Pulmonary artery endothelial cell (primary cell): ENCODE data around the gene DAGLA. TPM values are rescaled to one million over a fixed set of nuclear protein-coding genes. Genes with fewer than 3 reads are reported as not detected.
"Not testable (repeated sequence)": the region's sequence is repeated elsewhere in the genome, so short reads cannot be mapped to it uniquely, and the experiment has no call there.

Experiments used
- DNase-seq: peaks from one replicate; pipeline ENCODE4 v3.0.0-alpha.2; 2011; ENCODE audit warnings: low read depth, low spot score
- total RNA-seq: library from RNA; depleted of rRNA; stranded (reverse); fragments of >200 nt; gene quantifications from 2 replicates; pipeline ENCODE4 v1.2.3, GENCODE V29; 2014

The DAGLA gene
- total RNA-seq, 1 donor from 2014 or later, result 1.5 TPM

DNA sequence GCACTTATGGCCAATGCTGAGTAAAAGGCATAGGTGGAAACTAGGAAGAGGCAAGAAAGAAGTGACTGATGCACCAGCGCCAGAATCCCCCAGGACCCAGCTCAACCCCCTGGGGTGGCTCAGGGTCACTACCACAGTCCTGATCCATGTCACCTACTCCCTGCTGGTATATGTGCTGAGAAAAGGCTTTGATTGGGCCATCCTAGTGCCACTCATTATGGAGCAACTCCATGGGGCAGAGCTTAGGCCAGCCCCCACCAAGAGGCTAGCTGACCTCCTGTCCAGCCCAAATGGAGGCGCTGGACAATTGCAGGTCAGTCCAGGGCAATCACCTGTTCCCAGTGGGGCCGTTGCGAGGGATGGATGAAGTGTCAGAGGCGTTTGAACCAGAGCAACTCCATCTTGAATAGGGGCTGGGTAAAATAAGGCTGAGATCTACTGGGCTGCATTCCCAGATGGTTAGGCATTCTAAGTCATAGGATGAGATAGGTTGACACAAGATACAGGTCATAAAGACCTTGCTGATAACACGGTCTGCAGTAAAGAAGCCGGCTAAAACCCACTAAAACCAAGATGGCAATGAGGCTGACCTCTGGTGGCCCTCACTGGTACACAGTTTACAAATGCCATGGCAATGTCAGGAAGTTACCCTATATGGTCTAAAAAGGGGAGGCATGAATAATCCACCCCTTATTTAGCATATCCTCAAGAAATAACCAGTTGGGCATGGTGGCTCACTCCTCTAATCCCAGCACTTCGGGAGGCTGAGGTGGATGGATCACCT is 20.6 kb upstream of the DAGLA start:
- no peak for DNase-seq

- DNase-seq, result not testable (repeated sequence)
These were observed 19.2 kb upstream of the DAGLA start for GRCh38 chr11:61660997-61661396.

DNA sequence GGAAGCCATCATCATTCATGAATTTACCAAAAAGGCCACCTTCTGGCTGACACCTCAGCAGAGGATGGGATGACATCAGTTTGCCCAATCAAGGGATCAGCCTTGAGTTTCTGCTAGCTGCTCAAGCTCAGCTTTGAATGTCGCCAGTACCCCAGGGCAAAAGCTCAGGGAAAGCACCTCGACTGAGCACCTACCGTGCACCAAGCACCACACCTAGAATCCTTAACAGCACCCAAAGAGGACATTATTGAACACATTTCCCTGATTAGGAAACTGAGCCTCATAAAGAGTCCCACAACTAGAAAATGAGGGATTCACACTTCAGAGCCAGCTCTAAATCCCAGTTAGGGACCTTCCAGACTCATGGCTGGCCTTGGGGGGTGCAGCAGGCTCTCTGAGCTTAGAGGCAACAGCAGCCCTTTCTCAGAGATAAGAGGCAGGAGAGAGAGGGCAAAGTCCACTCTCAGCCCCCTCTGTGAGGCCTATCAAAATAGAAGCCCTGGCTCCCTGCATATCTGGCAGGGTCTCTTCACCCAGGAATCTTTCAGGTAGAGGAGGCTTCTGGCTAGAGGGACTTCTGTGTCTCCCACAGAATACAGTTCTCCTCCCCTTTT is 13.4 kb upstream of the DAGLA start:
- no peak for DNase-seq

DNA sequence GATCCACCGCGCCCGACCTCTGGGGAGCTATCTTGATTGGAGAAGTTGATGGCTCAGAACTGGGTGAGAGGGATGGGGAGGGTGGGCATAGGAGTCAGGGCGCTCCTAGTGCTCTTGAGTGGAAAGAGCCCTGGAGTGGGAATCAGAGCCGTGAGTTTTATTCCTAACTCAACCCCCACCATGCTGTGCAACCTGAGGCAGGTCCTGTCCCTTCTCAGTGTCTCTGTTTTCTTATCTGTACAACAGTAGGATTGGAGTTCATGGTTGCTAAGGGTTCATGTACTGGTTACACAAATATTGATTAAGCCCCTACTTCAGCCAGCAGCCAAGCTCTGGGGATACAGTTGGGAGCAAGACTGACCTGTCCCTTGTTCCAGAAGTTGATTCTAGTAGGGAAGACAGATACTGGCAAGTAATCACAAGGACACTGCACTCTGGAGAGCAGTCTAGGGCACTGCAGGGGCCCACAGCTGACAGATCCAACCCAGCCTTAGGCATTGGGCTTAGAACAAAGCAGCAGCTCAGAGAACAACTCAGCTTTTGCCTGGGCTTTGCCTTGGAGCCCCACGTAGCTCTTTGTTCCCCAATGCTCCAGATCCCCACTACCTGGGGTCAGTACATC is 12.4 kb upstream of the DAGLA start:
- DNase-seq, result no peak

DNA sequence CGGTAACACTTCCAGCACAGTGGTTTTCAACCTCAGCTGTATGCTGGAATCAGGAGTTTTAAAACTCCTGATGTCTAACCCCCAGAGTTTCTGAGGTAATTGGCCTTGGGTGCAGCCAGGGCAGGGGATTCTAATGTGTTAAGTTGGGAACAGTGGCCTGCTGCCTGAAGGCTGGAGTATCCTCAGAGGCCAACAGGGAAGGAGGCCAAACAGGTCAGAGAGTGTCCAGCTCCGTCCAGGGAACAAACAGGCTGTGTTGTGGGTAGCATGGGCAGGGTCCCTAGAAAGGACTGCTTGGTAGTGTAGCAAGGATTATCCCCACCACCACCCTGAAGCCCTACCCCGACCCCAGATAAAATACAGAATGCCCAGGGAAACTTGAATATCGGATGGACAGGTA is 10.8 kb upstream of the DAGLA start:
- no peak for DNase-seq

DNA sequence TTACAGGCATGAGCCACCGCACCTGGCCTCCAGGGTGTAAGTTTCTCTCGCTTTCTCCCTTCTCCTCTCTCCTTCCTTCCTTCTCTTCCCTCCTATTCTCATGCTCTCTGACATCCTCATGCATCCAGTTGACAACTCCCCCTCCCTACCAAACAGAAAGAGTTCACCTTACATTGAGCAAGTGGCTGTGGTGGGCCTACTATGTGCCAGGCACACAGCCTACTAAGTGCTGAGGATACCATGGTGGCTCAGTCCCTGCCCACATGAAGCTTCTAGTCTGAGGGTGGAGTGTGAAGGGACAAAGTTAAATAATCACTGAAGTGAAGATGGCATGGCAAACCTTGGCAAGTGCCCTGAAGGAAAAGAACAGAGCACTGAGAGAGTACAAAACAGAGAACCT is 9.6 kb upstream of the DAGLA start:
- DNase-seq, result no peak

DNA sequence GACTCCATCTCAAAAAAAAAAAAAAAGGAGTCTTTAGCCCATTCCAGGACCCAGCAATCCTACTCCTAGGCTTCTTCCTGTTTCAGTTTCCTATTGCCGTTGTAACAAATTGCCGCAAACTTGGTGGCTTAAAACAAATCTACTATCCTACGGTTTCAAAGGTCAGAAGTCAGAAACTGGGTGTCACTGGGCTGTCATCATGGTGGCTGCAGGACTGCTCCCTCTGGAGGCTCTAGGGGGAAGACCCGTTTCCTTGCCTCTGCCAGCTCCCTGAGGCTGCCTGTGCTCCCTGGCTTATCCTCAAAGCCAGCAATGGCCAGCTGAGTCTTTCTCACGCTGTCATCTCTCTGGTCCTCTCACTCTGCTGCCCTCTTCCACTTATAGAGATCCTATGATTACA is 8.7 kb upstream of the DAGLA start:
- no peak for DNase-seq

DNA sequence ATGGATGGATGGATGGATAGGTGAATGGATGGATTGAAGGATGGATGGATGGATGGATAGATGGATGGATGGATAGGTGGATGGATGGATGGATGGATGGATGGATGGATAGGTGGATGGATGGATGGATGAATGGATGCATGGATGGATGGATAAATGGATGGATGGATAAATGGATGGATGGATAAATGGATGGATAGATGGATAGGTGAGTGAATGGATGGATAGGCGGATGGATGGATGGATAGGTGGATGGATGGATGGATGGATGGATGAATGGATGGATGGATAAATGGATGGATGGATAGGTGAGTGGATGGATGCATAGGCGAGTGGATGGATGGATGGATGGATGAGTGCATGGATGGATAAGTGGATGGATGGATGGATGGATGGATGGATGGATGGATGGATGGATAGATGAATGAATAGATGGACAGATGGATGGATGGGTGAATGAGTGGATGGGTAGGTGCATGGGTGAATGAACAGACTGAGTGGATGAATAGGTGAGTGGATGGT is 6.2 kb upstream of the DAGLA start:
- not testable (repeated sequence) for DNase-seq

DNA sequence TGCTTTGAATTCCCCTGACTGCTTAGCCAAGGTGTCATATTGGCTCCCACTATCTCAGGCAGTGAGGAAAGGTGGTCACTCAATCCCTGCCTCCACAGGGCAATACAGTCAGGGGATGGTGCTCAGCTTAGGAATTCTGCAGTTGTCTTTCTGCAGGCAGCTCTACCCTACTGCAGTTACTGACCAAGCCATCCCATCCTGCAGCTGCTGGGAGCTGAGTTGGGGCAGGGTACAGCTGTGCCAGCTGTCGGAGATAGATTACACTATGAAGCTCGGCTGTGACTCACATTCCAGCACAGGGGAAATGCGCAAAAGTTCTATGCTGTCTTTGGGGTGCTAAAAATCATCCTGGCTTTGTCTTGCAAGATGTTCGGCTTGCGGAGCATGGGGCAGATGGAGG is 4.4 kb upstream of the DAGLA start:
- DNase-seq, result no peak

DNA sequence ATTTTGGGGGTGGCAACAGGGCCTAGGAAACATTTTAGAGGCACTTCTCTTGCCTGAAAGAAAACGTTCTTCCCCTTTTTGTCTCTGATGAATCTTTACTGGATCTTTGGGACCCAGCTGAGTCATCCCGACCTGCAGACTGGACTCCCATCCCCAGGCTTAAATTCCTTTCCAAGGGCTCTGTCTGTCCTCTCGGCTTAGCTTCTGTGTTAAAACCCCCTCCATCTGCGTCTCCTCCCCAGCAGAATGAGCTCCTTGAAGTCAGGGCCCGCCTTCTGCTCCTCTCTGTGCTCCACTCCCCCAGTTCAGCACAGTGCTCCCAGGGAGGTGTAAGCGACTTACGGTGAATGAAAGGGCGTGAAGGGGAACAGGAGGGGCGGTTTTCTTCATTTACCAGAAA is 895 bp upstream of the DAGLA start:
- no peak for DNase-seq

DNA sequence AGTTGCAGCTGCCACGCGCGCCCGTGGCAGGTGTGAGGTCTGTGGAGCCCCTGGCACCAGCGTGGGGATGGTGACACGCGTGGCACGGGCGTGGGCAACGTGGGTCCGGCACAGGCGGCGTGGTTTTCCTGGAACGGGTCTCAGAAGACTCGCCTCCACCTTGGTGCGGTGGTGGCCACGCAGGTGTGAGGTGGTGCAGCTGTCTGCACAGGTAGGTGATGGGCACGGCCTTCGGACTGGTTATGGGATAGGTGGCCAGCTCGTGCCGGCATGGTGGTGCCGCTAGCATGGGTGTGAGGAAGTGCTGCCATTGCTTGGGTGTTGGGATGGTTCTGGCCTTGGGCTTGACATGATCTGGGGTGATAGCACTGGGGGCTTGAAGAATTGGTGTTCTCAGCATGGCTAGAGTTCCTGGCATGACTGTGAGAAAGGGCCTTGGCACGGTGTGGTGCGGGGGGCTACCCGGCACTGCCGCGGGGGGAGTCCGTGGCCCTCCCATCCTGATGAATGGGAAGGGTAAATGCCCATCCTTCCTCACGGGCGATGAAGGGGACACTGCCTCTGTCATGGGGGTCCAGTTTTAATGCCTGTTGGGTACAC is 531 bp downstream of the DAGLA start:
- no peak for DNase-seq

DNA sequence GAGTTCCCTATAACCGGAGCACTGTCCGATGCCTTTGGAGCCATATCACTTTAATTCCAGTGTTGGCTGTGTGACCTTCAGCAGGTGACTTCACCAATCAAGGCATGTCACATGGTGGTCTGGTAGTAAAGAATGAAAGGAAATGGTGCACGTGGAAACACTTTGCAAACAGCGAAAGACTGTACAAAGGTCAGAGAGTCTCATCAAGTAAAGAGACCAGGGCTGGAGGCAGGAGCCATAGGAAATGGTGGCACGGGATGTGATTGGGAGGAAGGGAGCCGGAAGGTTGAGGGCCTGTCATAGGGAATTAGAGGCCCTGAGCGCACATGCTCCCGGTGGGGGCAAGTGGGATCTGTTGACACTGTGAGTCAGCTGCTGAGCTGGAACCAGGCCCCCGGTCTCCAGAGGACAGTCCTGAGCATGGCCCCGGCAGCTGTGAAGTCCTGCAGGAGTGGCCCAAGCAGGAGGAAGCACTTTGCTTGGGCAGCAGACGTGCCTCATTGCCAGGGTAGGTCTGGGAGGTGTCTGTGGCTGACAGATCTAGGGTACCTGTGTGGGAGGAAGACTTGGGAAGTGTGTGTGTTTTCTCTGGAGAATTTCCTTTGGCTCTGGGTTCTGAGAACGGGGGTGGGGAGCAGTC is 2.0 kb downstream of the DAGLA start:
- DNase-seq, result peak; percentile 36

DNA sequence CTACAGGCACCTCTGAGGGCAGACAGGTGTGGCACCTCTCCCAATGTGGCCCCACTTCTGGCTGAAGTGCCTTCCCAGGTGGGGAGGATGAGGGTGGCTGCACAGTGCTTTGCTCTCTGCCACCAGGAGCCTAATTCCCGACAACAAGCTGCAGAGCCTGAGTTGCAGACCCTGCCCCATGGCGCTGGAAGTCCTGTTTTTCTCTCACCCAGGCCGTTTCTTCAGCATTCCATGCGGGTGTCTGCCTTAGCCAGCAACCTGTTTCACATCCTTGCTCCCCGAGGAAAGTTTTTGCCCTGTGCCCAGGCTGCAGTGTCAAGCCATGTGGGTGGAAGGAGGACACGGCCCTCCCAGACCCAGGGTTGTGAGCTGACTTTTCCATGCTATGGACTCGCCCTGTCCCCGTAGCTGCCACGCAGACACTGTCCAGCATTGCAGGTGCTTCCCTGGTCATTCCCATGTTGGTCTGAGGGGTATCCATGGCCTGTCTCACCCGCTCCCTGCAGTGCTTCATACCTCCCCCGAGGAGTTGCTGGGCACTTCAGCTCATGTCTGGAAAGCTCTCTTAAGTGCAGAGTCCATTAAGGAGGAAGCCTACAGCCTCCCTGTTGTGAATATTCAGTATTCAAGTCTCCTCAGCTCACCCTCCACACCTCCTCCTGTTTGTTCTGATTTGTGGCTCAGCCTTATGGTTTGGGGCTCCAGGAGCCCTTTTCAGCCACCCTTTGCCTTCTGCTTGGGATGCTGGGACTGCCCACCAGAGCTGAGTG is 2.9 kb downstream of the DAGLA start:
- no peak for DNase-seq

GRCh38 chr11:61683961-61684869 is 4.0 kb downstream of the DAGLA start:
- no peak for DNase-seq

DNA sequence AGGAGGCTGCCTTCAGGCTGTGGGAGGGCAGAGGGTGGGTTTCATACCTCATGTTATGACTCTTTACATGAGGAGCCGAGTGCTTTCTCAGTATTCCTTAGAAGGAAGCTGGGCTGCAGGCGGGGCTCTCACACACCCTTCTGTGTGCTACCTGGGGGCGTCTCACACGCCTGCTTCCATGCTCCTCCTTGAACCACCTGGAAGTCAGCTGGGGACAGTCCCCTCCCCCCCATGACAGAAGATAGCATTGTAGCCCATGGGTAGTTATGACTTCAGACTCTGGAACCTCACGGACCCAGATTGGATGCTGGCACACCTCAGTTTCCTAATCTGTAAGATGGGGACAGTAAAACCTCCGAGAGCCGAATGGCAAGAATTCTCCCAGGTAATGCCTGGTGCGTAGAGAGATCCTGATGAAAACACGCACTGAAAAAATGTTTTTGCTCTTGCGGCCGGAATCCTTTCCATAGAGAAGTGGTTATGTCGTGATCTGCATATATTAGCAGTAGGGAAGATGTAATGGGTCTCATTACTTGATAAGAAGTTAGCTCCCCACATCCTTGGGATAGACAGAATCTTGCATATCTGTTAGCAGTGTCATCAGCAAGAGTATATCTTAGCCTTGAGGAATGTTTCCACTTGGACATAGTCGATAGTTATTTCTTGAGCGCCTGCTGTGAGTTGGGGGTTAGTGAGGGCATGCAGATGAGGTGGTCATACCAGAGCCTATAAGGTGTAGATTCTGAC is 4.9 kb downstream of the DAGLA start:
- DNase-seq, result no peak

GRCh38 chr11:61685617-61685967 is 5.4 kb downstream of the DAGLA start:
- no peak for DNase-seq

DNA sequence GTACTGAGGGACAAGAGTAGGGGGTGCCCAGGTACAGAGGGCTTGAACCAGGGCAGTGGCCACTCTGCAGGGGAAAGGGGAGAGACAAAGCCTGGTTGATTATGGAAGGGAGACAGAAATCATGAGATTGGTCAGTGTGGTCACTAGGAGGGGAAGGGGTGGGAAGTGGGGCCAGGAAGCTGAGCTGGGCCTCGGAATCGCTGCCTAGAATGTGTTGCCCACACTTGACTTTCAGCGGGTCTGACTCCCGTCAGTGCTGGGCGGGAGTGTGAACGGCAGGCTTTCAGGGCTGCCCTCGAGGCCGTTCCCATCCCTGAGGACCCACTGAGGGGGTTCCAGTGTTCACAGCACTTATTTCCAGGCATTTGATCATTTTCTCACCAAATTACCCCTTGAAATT is 5.9 kb downstream of the DAGLA start:
- DNase-seq, result no peak

GRCh38 chr11:61686469-61686868 is 6.3 kb downstream of the DAGLA start:
- DNase-seq, result no peak

- no peak for DNase-seq
These were observed 7.2 kb downstream of the DAGLA start for GRCh38 chr11:61687420-61687819.
